GM18511 (cell line): ENCODE results near the gene ISY1.
A peak's percentile ranks its signal among the peaks of the same experiment; 100 is the strongest.
"Not testable (repeated sequence)": the region's sequence is repeated elsewhere in the genome, so short reads cannot be mapped to it uniquely, and the experiment has no call there.

ENCODE experiments used
- ATAC-seq: cut with Tn5 transposase; IDR thresholded peaks from one replicate; pipeline ENCODE4 v1.9.1; 2021; ENCODE audit warnings: mild to moderate bottlenecking, moderate library complexity; ENCODE audit not compliant: unreplicated experiment

ISY1 gene

DNA sequence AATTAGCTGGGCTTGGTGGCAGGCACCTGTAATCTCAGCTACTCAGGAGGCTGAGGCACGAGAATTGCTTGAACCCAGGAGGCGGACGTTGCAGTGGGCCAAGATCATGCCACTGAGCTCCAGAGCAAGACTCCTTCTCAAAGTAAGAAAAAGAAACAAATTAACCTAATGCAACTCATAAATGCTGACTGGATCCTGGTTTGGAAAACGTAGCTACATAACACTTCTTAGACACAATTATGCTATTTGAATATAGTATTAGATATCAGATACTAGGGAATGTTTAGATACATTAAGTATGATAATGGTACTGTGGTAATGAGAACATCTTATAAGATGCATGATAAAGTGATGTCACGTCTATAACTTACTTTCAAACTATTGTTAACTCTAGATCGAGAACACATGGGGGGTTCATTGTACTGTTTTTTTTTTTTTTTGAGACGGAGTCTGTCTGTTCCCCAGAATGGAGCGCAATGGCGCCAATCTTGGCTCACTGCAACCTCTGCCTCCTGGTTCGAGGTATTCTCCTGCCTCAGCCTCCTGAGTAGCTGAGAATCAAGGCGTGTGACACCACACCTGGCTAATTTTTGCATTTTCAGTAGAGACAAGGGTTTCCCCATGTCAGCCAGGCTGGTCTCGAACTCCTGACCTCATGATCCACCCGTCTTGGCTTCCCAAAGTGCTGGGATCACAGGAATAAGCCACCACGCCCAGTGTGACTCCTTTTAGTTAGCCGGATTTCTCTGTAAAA lies 5.9 kb upstream of the ISY1 start:
- no peak for ATAC-seq

DNA sequence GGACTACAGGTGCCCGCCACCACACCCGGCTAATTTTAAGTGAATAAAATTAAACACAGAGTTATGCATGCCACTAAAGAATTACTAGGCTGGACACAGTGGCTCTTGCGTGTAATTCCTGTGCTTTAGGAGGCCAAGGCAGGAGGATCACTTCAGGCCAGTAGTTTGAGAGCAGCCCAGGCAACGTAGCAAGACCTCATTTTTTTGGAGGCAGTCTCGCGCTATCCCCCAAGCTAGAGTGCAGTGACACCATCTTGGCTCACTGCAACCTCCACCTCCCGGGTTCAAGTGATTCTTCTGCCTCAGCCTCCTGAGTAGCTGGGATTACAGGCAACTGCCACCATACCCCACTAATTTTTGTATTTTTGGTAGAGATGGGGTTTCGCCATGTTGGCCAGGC lies 4.7 kb upstream of the ISY1 start:
- ATAC-seq = not testable (repeated sequence)

DNA sequence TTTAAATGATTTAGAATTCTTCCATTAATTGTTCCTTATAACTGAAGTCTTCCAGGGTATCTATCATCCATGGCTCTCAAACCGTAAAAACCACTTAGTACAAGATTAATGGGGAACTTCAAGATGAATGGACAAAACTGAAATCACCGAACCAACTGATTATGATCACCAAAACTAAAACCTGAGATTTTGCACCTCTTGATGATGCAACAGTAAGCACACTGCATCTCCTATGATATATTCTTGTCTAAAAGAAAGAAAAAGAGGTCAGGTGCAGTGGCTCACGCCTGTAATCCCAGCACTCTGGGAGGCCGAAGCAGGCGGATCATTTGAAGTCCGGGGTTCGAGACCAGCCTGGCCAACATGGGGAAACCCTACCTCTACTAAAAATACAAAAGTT lies 3.6 kb upstream of the ISY1 start:
- ATAC-seq = no peak

DNA sequence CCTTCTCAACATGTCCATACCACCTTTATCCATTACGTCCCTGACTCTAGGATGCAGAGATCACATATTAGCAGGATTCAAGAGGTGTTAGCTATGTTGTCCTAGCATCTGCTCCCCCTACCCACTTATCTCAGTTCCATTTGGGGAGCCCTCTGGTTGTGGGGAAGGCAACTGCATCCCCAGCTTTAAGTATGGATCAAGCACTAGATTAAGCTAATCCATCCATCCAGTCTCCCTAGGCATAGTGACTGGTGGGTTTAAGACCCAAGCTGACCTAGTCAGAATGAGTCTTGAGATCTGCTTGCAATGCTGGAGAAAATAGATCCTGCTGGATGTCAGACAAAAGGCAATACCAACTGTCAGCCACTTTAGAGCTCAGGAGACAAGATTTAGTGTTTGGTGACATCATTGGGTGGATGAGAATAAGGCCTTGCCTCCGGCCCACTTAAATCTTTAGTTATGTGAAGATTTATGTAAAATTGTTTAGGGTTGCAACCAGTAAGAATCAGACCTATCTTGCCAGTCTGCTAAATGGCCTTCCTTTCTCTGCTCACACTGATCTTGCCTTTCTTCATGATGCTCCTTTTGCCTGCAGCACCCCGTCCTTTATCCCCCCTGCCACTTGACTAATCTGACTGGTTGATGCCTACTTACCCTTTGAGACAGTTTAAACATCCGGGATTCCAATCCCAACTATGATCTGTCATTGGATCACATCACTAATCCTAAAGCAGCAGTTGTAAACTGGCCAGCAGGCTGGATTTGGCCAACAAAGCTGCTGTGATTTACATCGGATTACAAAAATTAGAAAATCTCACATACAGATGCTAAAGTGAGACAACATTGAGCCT lies 2.1 kb upstream of the ISY1 start:
- ATAC-seq = no peak

DNA sequence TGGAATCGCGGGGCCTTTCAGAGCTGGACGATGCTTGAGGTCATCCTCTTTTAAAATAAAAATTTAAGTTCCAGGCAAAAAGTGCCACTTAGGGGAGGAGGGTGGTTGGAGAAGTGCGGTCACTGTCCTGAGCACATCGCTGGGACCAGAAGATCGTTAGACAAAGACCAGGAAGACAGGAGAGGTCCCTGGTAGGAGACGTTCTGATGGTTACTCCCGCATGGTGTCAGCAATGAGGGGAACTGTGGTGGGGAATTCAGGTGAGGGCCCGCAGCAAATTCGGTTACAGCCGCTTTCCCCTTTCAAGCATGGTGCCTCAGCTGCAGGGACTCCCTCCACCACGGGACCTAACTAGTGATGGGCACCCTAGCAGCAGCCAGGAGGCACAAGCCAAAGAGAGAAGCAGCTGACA lies 1.0 kb upstream of the ISY1 start:
- ATAC-seq = peak; percentile 3

DNA sequence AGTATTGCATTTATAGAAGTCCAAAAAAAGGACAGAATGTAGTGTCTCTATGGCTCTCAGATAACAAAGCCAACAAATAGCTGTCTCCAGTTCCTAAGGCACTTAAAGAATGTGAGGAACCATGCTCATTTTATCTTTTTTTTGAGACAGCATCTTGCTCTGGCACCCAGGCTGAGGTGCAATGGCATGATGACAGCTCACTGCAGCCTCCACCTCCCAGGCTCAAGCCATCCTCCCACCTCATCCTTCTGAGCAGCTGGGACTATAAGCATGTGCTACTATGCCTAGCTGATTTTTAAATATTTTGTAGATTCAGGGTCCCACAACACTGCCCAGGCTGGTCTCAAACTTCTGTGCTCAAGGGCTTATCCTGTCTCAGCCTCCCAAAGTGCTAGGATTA lies 16.1 kb downstream of the ISY1 start:
- ATAC-seq = no peak

DNA sequence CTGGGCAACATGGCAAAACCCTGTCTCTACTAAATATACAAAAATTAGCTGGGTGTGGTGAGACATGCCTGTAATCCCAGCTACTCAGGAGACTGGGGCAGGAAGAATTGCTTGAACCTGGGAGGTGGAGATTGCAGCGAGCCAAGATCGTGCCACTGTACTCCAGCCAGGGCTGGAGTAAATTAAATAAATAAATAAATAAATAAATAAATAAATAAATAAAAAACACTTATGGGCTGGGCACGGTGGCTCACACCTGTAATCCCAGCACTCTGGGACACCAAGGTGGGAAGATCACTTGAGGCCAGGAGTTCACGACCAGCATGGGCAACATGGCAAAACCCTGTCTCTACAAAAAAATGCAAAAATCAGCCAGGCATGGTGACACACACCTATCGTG lies 19.9 kb downstream of the ISY1 start:
- not testable (repeated sequence) for ATAC-seq

DNA sequence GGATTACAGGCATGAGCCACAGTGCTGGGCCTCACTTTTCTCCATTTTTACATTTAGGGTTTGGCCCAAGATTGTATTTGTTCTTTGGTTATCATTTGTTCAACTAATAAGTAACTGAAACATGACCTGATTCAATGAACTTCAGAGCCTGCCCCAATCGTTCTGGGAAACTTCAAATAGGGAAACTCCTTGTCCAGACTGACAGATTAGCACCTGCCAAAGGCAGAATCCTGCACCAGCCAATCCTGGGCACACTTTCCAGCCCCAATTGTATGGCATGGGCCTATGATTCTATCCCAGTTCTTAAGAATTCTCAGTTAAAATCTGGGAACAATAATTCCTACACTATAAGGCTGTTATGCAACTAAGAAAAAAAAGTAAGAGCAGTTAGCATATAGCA lies 21.0 kb downstream of the ISY1 start:
- ATAC-seq = no peak

DNA sequence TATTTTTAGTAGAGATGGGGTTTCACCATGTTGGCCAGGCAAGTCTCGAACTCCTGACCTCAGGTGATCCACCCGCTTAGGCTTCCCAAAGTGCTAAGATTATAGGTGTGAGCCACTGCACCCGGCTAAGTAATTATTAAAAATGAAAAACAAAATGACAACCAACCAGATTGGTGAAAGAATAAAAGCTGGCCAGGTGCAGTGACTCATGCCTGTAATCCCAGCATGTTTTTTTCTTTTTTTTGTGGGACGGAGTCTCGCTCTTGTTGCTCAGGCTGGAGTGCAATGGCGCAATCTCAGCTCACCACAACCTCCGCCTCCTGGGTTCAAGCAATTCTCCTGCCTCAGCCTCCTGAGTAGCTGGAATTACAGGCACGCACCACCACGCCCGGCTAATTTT lies 24.6 kb downstream of the ISY1 start:
- not testable (repeated sequence) for ATAC-seq

DNA sequence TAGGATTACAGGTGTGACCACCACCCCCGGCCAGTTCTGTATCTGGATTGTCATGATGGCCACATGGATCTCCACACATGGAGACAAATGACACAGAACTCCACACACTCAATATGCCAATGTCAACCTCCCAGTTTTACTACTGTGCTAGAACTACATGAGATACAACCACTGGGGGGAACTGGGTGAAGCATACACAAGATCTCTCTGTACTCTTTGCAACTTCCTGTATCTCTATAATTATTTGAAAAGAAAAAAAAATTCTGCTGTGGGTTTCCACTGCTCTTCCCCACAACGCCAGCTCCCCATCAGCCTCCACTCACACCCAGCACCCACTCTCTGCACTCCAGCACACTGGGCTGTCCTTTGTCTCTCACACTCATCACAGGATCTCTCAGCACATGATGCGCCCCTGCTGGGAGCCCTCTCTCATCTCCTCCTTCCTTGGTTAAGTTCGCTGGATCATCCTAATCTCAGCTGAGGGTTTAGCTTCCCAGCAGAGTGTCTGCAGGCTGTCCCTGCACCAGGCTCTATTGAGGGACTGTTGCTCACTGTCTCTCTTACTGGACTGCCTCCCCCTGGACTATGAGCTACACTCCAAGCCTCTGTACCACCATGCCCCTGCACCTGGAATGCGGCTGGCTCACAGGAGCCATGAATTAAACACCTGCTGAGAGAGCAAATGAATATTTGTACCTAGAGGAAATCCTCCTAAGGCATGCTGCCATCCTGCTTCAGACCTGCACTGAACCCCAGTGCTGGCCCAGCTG lies 28.6 kb downstream of the ISY1 start:
- no peak for ATAC-seq

DNA sequence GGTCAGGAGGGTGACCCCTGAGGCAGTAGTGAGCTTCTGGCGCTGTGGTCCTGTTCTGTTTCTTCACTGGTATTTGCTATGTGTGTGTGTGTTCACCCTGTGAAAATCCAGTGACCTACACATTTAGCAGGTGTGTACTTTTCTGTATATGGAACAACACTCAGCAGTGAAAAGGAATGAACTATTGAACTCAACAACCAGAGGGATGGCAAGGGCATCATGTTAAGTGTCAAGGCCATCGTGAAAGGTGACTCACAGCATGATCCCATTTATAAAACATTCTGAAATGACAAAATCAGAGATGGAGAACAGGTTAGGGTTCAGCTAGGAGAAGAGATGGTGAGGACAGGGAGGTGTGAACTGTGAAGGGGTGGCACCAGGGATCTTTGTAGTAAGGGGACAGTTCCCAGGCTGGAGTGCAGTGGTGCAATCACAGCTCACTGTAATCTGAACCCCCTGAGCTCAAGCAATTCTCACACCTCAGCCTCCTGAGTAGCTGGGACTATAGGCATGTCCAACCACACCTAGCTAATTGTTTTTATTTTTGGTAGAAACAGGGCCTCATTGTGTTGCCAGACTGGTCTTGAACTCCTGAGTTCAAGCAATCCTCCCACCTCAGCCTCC lies 29.3 kb downstream of the ISY1 start:
- ATAC-seq = no peak

DNA sequence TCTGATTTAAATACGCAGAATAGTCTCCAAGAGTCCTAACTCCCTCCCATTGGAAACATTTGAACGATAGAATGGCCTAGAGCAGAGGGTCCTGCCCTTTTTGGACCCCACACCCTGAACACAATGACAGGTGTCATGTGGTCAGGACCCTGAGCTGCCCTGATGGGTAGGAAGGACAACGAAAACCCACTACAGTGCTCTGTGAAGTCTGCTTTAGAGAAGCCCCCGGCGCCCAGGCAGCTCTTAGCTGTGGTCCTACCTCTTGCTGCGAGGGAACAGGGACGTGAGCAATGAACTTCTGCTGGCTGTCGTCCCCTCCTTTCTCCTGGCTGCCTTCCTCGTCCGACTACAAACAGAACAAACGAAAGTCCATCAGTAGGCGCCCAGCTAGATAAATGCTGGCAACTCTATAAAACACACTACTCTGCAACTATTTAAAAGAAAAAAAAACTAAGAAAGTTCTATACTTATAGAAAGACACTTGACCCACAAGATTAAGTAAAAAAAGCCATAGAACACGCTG lies 30.5 kb downstream of the ISY1 start:
- no peak for ATAC-seq

DNA sequence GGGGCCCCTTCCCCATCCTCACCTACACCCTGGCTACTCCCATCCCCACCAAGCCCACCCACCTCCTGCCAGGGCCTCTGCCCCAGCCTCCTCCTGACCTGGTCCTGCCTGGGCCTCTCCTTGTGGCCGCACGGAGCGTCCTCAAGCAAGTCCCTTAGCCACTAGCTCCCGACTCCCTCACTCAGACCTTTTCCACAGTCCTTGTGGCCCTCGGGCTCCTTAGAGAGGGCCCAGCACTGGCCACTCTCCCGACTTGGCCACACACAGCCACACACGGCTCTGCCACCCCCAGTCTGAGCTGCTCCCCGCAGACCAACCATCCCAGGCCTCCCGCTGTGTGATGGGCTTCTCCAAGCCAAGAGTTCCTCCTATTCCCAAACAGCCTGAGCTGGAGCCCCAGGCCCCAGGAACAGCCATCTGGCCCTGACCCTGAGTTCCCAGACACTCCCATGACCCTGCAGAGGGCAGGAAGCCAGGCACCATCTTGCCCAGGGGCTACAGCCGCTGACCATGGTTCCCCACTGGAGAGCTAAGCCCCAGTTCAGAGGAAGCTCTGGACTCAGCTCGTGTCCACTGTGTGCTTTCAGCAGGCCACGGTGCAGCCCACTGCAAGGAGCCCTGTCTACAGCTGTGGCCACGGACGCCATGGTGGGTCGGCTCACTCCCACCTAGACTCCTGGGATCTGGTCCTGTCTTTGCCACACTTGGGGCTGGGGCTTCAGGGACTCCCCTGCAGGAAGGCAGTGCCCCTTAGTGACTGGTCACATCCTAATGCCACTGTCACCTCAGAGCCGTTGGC lies 32.3 kb downstream of the ISY1 start:
- no peak for ATAC-seq

DNA sequence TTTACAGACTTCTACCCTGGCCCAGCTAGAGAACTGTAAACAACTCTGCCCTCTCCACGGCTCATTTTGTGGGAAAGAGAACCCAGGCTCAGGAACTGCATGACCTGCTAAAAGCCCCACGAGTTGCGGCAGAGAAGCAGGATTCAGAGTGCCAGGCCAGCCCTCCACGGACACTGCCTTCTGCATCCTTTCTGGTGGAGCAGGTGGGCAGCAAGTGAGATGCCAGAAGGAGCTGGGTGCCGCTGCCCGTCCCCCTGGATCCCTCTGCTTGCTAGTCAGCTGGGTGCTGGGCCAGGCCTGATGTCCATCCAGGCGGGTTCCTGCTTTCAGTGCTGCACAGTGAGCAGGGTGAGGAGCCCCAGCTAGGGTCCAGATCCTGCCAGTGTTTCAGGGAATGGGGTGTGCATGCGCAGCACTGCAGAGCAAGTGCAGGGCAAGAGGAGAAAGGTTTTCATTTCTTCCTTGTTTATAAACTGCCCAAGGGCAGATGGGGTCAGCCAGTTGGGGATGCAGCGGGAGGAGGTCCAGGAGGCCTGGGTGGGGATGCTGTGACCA lies 34.1 kb downstream of the ISY1 start:
- ATAC-seq = no peak

DNA sequence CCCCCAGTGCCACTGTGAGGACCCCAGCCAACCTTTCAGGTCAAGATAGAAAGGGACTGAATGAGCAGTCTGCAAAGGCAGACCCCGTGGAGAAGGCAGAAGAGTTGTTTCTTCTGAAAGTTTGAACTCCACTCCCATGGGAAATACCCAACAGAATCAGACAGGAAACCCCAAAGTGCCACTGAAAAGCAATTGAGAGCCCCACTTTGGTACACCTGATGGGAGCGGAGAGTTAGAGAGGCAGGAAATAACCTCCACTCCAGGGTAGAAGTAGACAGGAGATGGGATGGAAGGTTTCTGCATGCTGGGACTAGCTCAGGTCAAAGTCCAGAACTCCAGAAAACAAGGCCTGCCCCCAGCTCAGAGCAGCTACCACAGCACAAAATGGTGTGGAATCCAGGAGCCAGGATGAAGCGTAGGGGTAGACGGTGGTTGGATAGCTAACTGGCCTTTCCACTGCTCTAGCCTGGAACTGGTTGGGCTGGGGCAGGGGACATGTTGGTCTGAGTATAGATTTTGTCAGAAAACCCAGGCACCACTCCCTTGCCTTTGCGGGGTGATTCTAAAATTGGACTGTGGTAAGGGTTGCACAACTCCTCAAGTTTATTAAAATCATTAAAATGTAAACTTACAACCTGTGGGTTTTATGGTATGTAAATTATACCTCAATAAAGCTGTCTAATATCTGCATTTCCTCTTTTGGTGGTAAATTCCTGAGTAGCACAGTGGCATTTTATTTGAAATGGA lies 37.4 kb downstream of the ISY1 start:
- ATAC-seq = no peak

DNA sequence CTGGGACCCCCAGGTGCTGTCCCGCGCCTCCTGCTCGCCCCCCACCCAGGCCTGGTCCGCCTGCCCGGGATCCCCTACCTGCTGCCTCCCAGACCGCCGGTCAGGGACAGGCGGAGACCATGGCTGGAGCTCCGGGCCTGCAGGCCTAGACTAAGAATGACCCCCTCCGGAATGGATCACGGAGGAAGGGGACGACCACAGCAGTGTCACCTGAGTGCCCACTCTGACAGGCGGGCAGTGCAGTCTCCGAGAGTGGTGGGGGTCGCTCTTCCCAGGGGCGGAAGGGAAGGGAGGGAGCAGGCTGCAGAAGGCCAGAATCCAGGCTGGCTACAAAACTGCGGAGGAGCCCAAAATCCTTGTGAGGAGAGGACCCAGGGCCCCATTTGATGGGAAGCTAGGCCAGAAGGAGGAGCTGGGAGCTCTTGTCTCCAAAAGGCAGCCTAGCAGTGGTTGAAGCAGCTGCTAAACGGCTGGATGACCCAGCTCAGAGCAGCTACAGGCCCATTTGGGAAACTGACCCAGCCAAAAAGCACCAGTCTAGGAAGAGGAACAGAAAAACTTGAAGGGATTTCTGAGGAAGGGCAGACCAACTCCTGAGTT lies 38.4 kb downstream of the ISY1 start:
- ATAC-seq = no peak

DNA sequence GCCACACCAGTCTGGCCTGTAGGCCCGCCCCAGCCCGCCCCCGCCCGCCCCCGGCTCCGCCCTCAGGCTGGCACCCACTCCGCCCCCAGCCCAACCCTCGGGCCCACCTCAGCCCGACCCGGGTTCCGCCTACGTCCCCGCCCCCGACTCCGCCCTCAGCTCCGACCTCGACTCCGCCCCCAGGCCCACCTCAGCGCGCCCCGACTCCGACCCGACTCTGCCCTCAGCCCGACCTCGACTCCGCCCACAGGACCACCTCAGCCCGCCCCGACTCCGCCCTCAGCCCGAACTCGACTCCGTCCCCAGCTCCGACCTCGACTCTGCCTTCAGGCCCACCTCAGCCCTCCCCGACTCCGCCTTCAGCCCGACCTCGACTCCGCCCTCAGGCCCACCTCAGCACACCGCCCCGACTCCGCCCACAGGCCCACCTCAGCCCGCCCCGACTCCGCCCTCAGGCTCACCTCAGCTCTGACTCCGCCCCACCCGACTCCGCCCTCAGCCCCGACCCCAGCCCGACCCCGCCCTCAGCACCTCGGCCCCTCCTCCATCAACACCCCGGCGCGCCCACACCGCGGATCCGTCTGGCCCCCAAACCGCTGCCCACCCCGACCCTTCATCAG lies 39.0 kb downstream of the ISY1 start, which contains the start of gene RAB43:
RAB43 (minus strand) TSS at position 13 of the 620 bp plus-strand sequence. CDS start 315 bp downstream, outside the sequence.
- peak; percentile 35 for ATAC-seq
